Measurements from ENCODE around the gene ATP7B. TPM values are rescaled to one million over a fixed set of nuclear protein-coding genes. Genes with fewer than 3 reads are reported as not detected.

ATP7B gene
- polyA plus RNA-seq, 4 donors = 15.5 to 22.6 (median 18.8) TPM

- DNase-seq (ENCODE audit: low read depth in 4 of 4, low spot score in 2 of 4) = no peak
Measured at GRCh38 chr13:51978796-51979556, 32.3 kb downstream of the ATP7B start.

GRCh38 chr13:51977625-51978024, 33.6 kb downstream of the ATP7B start:
- DNase-seq (ENCODE audit: low read depth in 4 of 4, low spot score in 2 of 4) = no peak

GRCh38 chr13:51976890-51977289, 34.4 kb downstream of the ATP7B start:
- DNase-seq (ENCODE audit: low read depth in 4 of 4, low spot score in 2 of 4) = no peak

GRCh38 chr13:51976423-51976822, 34.8 kb downstream of the ATP7B start:
- DNase-seq (ENCODE audit: low read depth in 4 of 4, low spot score in 2 of 4) = no peak

GRCh38 chr13:51974482-51974881, 36.8 kb downstream of the ATP7B start:
- no peak for DNase-seq (ENCODE audit: low read depth in 4 of 4, low spot score in 2 of 4)

GRCh38 chr13:51971520-51972426, 39.5 kb downstream of the ATP7B start:
- no peak for DNase-seq (ENCODE audit: low read depth in 4 of 4, low spot score in 2 of 4)

- DNase-seq (ENCODE audit: low read depth in 4 of 4, low spot score in 2 of 4) = no peak
Measured at GRCh38 chr13:51970349-51970748, 40.9 kb downstream of the ATP7B start.

GRCh38 chr13:51967482-51968446, 43.5 kb downstream of the ATP7B start:
- no peak for DNase-seq (ENCODE audit: low read depth in 4 of 4, low spot score in 2 of 4)

- DNase-seq (ENCODE audit: low read depth in 4 of 4, low spot score in 2 of 4) = no peak
Measured at GRCh38 chr13:51966186-51966585, 45.1 kb downstream of the ATP7B start.

GRCh38 chr13:51961493-51962403, 49.5 kb downstream of the ATP7B start:
- no peak for DNase-seq (ENCODE audit: low read depth in 4 of 4, low spot score in 2 of 4)

GRCh38 chr13:51960766-51961165, 50.5 kb downstream of the ATP7B start:
- DNase-seq (ENCODE audit: low read depth in 4 of 4, low spot score in 2 of 4) = no peak

GRCh38 chr13:51959773-51960172, 51.5 kb downstream of the ATP7B start:
- DNase-seq (ENCODE audit: low read depth in 4 of 4, low spot score in 2 of 4) = no peak

GRCh38 chr13:51958217-51958547, 53.1 kb downstream of the ATP7B start:
- DNase-seq (ENCODE audit: low read depth in 4 of 4, low spot score in 2 of 4) = no peak

GRCh38 chr13:51957377-51958216, 53.7 kb downstream of the ATP7B start:
- no peak for DNase-seq (ENCODE audit: low read depth in 4 of 4, low spot score in 2 of 4)

- DNase-seq (ENCODE audit: low read depth in 4 of 4, low spot score in 2 of 4) = no peak
Measured at GRCh38 chr13:51956717-51957116, 54.5 kb downstream of the ATP7B start.

- no peak for DNase-seq (ENCODE audit: low read depth in 4 of 4, low spot score in 2 of 4)
Measured at GRCh38 chr13:51955816-51956603, 55.2 kb downstream of the ATP7B start.

- no peak for DNase-seq (ENCODE audit: low read depth in 4 of 4, low spot score in 2 of 4)
Measured at GRCh38 chr13:51955281-51955771, 55.9 kb downstream of the ATP7B start.
